Activated CD4-positive, alpha-beta memory T cell treated with anti-CD3 and anti-CD28 coated beads for 36 hours (primary cell): ENCODE results near the gene CDSN. TPM values are rescaled to one million over a fixed set of nuclear protein-coding genes. Genes with fewer than 3 reads are reported as not detected.
A peak's percentile ranks its signal among the peaks of the same experiment; 100 is the strongest.

ENCODE experiments used
- CTCF ChIA-PET: fragments of 350-600 bp; sonication (Branson Sonifier 250); formaldehyde crosslinking; loops from one replicate; lab custom pipeline; 2021; ENCODE audit warnings: antibody characterized with exemption, inconsistent platforms; lab: Charles Lee
- POLR2A ChIA-PET: fragments of 350-600 bp; sonication (Branson Sonifier 250); formaldehyde crosslinking; loops from one replicate; lab custom pipeline; 2021; ENCODE audit warnings: antibody characterized with exemption; lab: Charles Lee
- DNase-seq: peaks from one replicate; pipeline ENCODE4 v3.0.0-alpha.2; 2020
- H3K27ac Mint-ChIP-seq: one replicate; pipeline ENCODE4 v1.8.0; 2021; ENCODE audit warnings: mixed read lengths
- H3K27me3 Mint-ChIP-seq: one replicate; pipeline ENCODE4 v1.8.0; 2021; ENCODE audit warnings: mixed read lengths
- H3K36me3 Mint-ChIP-seq: one replicate; pipeline ENCODE4 v1.8.0; 2021; ENCODE audit warnings: mixed read lengths
- H3K4me1 Mint-ChIP-seq: one replicate; pipeline ENCODE4 v1.8.0; 2021; ENCODE audit warnings: low read depth, mixed read lengths
- H3K4me3 Mint-ChIP-seq: one replicate; pipeline ENCODE4 v1.8.0; 2021; ENCODE audit warnings: mild to moderate bottlenecking, mixed read lengths
- H3K9me3 Mint-ChIP-seq: one replicate; pipeline ENCODE4 v1.8.0; 2021; ENCODE audit warnings: mixed read lengths
- intact Hi-C: fragments of 100-400 bp; cut with micrococcal nuclease; formaldehyde crosslinking; loops from one replicate; pipeline ENCODE4 v1.15.1; 2023
- total RNA-seq, 2 experiments: library from RNA; stranded (reverse); gene quantifications; one replicate each; pipeline ENCODE4 v1.2.3, GENCODE V29; 2021

The CDSN gene
- total RNA-seq, 2 experiments from 2014 or later = not detected

DNA sequence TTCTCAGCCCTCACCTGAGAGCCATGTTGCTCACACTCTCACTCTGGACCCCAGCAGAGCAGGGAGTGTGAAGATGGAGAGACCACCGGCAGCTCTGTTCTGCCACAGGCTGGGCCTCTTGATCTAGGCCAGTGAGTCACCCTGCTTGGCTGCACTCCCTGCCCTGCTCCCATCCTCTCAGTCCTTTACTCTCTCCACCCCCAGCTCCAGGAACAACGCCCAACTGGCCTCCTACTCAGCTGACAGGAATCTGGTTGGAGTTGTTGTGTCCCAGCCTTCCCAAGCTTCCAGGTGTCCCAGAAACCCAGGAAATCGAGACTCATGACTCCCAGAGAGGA lies 5.7 kb downstream of the CDSN start, which contains the start of gene PSORS1C1:
Gene PSORS1C1 (plus strand): TSS at position 260 of the 338 bp plus-strand sequence. CDS start 14,833 bp downstream, outside the sequence.
- H3K27me3 Mint-ChIP-seq = peaks cover 6% of the 10 kb centered on the region
- H3K27ac Mint-ChIP-seq = no peak within 1 kb of the TSS
- intact Hi-C loops = no loop called here
- H3K4me1 Mint-ChIP-seq = peaks cover 2% of the 10 kb centered on the region
- DNase-seq = no peak
- H3K4me3 Mint-ChIP-seq = no peak within 1 kb of the TSS
- ChIA-PET CTCF (interaction anchor here (1.1 to 2.0 kb wide), 3 partner anchors 12 to 35 kb away, joined by 3 to 10 read pairs (median 4); no protein-coding TSS in a partner anchor), POLR2A (no interaction called here)
- no peaks in the 10 kb centered on the region for H3K9me3 Mint-ChIP-seq
- no peaks in the 10 kb centered on the region for H3K36me3 Mint-ChIP-seq

DNA sequence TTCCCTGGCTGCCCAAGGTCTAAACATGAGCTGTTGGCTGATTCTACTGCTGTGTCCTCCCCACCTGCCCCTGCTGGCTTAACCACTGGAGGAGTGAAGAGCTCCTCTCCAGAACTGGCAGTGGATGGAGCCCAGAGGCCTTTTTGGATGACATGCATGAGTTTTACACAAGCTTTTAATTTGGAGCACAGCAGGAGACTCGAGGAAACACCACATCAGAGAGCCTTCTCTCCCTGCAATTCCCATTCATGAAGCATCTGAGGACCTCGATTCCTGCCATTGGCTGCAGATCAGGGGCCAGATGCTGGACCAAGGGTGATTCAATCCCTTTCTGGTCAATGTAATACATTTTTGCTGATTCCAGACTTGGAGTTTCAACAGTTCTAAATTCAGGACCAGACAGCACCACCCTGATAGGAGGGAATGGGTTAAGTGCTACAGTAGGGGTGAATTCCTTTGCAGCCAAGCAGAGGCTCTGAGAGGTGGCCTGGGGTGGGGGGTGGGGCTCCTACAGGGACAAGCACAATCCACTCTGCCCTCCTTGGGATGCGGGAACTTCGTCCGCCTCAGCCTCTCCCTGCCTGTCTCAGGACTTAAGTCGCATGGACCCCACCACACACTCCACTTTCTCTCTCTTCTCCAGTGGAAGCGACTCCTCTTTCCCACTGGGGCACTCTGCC lies 6.2 kb downstream of the CDSN start:
- H3K9me3 Mint-ChIP-seq = no peaks in the 10 kb centered on the region
- DNase-seq = no peak
- H3K36me3 Mint-ChIP-seq = no peaks in the 10 kb centered on the region
- ChIA-PET POLR2A (no interaction called here), CTCF (interaction anchor here (1.7 to 2.0 kb wide), 2 partner anchors 13 to 34 kb away, joined by 4 to 10 read pairs; no protein-coding TSS in a partner anchor)
- intact Hi-C loops = no loop called here
- peaks cover 7% of the 10 kb centered on the region for H3K27me3 Mint-ChIP-seq
- no peak overlapping the region for H3K4me3 Mint-ChIP-seq
- H3K4me1 Mint-ChIP-seq = peaks cover 2% of the 10 kb centered on the region
- no peak overlapping the region for H3K27ac Mint-ChIP-seq

DNA sequence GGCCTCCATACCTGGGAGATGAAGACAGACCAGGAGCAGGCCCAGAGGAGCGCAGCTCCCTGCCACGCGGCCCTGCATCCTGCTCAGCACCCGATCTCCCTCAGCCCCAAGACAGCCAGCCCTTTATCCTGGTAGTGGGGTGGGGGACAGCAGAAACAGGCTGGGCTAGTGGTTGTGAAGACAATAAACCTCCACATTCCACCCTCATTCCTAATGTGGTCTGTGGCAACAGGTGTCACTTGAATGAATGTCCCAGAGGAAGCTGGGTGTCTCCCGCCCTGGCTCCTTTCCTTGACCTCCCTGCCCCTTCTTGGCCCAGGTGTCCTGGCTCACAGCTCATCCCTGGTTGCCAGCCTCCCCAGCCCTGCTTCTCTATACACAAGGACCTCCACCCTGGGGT lies 7.8 kb downstream of the CDSN start, which contains the start of gene C6orf15:
Gene C6orf15 (minus strand): TSS at position 98 of the 400 bp plus-strand sequence. CDS start 20 bp downstream, at position 78.
- Mint-ChIP-seq H3K27ac (no peak within 1 kb of the TSS), H3K27me3 (peaks cover 7% of the 10 kb centered on the region), H3K9me3 (no peaks in the 10 kb centered on the region), H3K36me3 (no peaks in the 10 kb centered on the region), H3K4me3 (no peak within 1 kb of the TSS), H3K4me1 (peaks cover 2% of the 10 kb centered on the region)
- ChIA-PET POLR2A (no interaction called here), CTCF (interaction anchor here (0.9 to 2.0 kb wide), 2 partner anchors 14 to 25 kb away, joined by 4 to 10 read pairs; no protein-coding TSS in a partner anchor)
- intact Hi-C loops = no loop called here
- no peak for DNase-seq

DNA sequence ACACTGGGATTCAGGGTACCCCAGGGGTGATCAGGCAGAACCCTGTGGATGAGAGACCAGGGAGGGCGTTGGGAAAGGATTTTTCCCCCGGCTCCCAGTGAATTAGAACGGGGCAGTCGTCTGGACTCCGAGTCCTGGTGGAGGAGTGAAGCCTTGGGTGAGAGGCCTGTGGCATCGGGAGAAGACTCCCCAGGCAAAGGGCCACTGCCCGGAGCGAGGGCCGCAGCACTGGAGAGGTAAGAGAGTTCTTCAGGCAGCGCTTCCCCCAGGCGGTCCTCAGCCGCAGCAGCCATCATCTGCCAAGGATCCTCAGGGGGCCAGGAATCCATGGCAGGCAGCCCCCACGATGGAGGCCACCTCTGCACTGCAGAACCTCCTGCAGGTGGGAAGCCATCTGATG lies 8.5 kb downstream of the CDSN start:
- H3K9me3 Mint-ChIP-seq = no peaks in the 10 kb centered on the region
- no peak overlapping the region for H3K27ac Mint-ChIP-seq
- H3K4me3 Mint-ChIP-seq = no peak overlapping the region
- POLR2A ChIA-PET = no interaction called here
- H3K4me1 Mint-ChIP-seq = peaks cover 2% of the 10 kb centered on the region
- no peak for DNase-seq
- intact Hi-C loops = no loop called here
- H3K27me3 Mint-ChIP-seq = peaks cover 7% of the 10 kb centered on the region
- no peaks in the 10 kb centered on the region for H3K36me3 Mint-ChIP-seq
- CTCF ChIA-PET = interaction anchor here (1.0 kb wide), 1 partner anchor 24 kb away, joined by 3 read pairs; no protein-coding TSS in a partner anchor

DNA sequence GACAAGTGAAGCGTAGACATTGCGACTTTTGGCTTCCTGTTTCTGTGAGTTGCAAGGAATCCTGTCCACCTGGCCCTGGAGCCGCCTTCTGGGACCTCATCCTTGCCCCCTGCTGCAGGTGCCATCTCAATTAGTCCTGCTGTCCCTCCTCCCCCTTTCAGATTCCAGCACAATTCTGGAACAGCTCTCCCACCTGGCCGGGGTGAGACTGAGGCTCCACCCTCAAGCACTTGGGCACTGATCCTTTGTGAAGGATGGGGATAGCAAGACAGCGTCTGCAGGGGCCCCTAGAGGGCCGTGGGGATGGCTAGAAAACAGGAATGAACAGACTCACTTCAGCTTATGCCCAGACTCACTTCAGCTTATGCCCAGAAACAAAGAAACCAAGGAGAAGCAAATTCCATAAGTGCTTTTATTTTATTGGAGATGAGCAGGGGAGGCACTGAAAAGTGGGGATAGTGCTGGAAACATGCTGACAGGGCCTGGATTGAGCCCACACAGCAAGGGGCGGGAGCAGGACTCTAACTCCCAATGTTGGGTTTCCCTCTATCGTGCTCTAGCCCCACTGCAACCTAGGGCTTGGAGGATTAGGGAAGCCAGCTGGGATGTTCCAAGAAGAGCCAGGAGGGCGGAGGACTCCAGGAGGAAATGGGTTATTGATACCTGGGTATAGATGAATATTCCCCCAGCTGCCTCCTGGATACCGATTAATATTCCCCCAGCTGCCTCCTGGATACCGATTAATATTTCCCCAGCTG lies 9.2 kb downstream of the CDSN start:
- intact Hi-C loops = no loop called here
- CTCF ChIA-PET = interaction anchor here (0.6 to 1.0 kb wide), 2 partner anchors 25 to 81 kb away, joined by 3 read pairs; no protein-coding TSS in a partner anchor
- H3K4me3 Mint-ChIP-seq = no peak overlapping the region

DNA sequence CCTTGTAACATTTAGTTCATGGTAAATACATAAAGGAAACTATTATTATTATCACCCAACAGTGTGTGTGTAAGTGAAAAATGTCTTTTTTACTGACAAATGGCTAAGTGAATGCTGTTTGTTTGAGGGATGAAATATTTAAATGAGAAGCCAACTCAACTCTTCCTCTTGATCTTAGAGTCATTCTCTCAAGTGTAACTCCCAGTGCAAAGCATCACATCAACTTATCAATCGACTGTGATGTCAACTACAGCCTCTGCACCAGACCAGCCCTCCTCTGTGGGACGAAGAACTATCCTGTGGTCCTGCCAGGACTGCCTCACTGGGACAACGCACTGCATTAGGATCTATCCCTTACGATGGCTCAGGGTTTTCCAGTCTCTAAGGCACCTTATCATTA lies 13.2 kb downstream of the CDSN start:
- no peak for DNase-seq
- ChIA-PET POLR2A (no interaction called here), CTCF (no interaction called here)
- Mint-ChIP-seq H3K9me3 (no peaks in the 10 kb centered on the region), H3K27me3 (peaks cover 7% of the 10 kb centered on the region), H3K36me3 (no peaks in the 10 kb centered on the region), H3K4me1 (no peaks in the 10 kb centered on the region), H3K4me3 (no peak overlapping the region), H3K27ac (no peak overlapping the region)
- intact Hi-C loops = no loop called here

More for the DNA sequence above, 9.2 kb downstream of the CDSN start:
- no peak for DNase-seq
- no peaks in the 10 kb centered on the region for H3K36me3 Mint-ChIP-seq
- no peaks in the 10 kb centered on the region for H3K9me3 Mint-ChIP-seq
- no peak overlapping the region for H3K27ac Mint-ChIP-seq
- peaks cover 7% of the 10 kb centered on the region for H3K27me3 Mint-ChIP-seq
- POLR2A ChIA-PET = no interaction called here
- peaks cover 2% of the 10 kb centered on the region for H3K4me1 Mint-ChIP-seq

DNA sequence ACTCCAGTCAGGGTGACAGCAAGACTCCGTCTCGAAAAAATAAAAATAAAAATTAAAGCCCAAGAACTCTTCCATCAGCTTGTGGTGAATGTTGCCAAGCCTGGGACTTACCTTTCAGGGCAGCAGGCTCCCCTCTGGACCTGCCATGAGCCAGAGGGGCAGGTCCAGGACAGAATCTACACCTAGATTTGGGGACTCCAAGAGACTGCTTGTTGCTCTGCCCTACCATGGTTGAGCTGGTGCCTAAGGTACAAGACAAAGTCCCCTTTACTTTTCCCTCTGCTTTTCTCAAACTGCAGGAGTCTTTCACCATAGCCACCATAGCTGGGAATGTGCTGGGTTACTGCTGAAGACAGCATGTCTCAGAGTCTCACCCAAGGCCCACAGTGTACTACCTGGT lies 17.1 kb downstream of the CDSN start:
- ChIA-PET CTCF (interaction anchor here (0.6 to 2.1 kb wide), 3 partner anchors 10 to 23 kb away, joined by 3 to 7 read pairs (median 7); no protein-coding TSS in a partner anchor), POLR2A (interaction anchor here (0.6 kb wide), 1 partner anchor 43 kb away, joined by 3 read pairs; no protein-coding TSS in a partner anchor)
- no peak for DNase-seq
- no peak overlapping the region for H3K27ac Mint-ChIP-seq
- H3K27me3 Mint-ChIP-seq = no peaks in the 10 kb centered on the region
- peaks cover 2% of the 10 kb centered on the region for H3K4me1 Mint-ChIP-seq
- intact Hi-C loops = no loop called here
- H3K36me3 Mint-ChIP-seq = no peaks in the 10 kb centered on the region
- no peaks in the 10 kb centered on the region for H3K9me3 Mint-ChIP-seq
- H3K4me3 Mint-ChIP-seq = no peak overlapping the region

DNA sequence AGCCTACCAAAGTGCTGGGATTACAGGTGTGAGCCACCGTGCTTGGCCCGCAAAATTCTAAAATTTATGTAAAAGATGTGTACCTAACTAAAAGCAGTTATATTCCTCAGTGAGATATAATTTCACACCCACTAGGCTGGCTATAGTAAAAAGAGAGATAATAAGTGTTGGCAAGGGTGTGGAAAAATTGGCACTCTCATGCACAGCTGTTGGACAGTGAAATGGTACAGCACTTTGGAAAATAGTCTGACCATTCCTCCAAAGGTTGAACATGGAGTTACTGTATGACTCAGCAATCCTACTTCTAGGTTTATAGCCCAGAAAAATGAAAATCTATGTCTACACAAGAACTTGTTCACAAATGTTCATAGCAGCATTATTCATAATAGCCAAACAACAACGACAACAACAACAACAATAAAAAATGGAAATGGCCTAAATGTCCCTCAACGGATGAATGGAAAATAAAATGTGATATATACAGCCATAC lies 21.8 kb downstream of the CDSN start:
- intact Hi-C loops = no loop called here
- no peaks in the 10 kb centered on the region for H3K9me3 Mint-ChIP-seq
- CTCF ChIA-PET = interaction anchor here (0.6 to 1.3 kb wide), 3 partner anchors 11 to 183 kb away, joined by 3 to 4 read pairs (median 3); no protein-coding TSS in a partner anchor
- no peaks in the 10 kb centered on the region for H3K27me3 Mint-ChIP-seq
- DNase-seq = no peak
- POLR2A ChIA-PET = no interaction called here
- H3K27ac Mint-ChIP-seq = no peak overlapping the region
- peaks cover 36% of the 10 kb centered on the region for H3K4me1 Mint-ChIP-seq
- no peaks in the 10 kb centered on the region for H3K36me3 Mint-ChIP-seq
- H3K4me3 Mint-ChIP-seq = no peak overlapping the region

DNA sequence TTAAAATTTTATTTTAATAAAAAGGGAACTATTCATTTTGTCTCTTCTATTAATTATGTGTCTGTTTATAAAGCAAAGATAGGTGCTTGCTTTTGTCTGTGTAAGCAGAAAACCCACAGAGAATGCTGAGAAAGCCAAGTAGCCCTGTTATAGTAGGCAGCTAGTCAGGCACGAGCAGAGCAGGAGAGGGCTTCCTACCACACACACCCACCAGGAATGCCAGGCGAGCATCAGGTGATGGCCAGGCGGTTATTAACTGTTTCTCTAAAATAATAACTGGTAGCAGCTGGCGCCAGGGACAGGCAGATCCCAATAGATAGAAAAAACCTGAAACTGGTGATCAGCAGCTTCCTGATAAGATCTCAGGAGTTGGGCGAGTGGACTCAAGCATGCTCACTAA lies 23.6 kb downstream of the CDSN start:
- CTCF ChIA-PET = interaction anchor here (0.5 to 1.8 kb wide), 5 partner anchors 9 to 695 kb away, joined by 3 to 6 read pairs (median 4); partner anchors contain the start of gene VARS2
- Mint-ChIP-seq H3K27ac (no peak overlapping the region), H3K4me1 (peaks cover 41% of the 10 kb centered on the region), H3K36me3 (no peaks in the 10 kb centered on the region), H3K9me3 (no peaks in the 10 kb centered on the region), H3K4me3 (no peak overlapping the region), H3K27me3 (no peaks in the 10 kb centered on the region)
- POLR2A ChIA-PET = no interaction called here
- DNase-seq = no peak
- intact Hi-C loops = no loop called here

DNA sequence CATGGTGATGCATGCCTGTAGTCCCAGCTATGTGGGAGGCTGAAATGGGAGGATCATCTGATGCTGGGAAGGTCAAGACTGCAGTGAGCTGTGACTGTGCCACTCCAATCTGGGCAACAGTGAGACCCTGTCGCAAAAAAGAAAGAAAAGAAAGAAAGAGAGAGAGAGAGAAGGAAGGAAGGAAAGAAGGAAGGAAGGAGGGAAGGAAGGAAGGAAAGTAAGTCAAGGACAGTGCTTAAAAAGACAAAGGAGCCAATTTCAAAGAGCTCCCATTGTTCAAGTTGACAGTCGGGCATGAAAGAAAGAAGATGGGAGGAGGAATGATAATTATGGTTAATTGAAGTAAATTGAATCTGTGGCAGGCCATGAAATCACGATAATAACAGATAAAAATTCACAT lies 24.0 kb downstream of the CDSN start:
- intact Hi-C loops = no loop called here
- CTCF ChIA-PET = interaction anchor here (0.5 to 1.8 kb wide), 6 partner anchors 9 to 694 kb away, joined by 3 to 6 read pairs (median 4); partner anchors contain the start of gene VARS2
- no peaks in the 10 kb centered on the region for H3K9me3 Mint-ChIP-seq
- no peak overlapping the region for H3K27ac Mint-ChIP-seq
- DNase-seq = no peak
- H3K4me1 Mint-ChIP-seq = peaks cover 41% of the 10 kb centered on the region
- no peak overlapping the region for H3K4me3 Mint-ChIP-seq
- POLR2A ChIA-PET = interaction anchor here (0.7 kb wide), 1 partner anchor 327 kb away, joined by 3 read pairs; no protein-coding TSS in a partner anchor
- no peaks in the 10 kb centered on the region for H3K36me3 Mint-ChIP-seq
- H3K27me3 Mint-ChIP-seq = no peaks in the 10 kb centered on the region

DNA sequence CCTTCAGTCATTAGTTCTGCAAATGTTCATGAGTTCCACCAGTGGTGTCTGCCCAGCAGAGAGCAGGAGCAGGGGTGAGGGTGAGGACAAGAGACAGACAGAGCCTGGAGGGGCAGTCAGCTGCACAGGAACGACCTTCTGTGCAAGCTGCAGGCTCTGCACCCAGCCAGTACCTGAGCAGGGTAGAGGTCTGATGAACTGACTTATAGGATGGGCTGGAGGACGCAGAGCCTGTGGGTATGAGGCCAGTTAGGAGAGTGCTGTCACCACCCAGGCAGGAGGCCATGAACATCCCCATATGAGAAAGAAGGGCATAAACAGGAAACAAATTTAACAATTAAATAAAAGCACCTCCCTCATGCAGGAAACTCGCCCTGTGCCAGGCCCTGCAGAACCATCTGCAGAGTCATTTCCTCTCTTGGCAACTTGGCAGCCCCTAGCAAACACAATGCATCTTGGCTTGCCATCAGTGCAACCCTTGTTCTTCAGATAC lies 25.8 kb downstream of the CDSN start:
- intact Hi-C loops = no loop called here
- CTCF ChIA-PET = interaction anchor here (1.3 to 3.4 kb wide), 3 partner anchors 15 to 282 kb away, joined by 3 to 30 read pairs (median 7); no protein-coding TSS in a partner anchor
- no peaks in the 10 kb centered on the region for H3K36me3 Mint-ChIP-seq
- peak overlapping the region; percentile 81 for H3K27ac Mint-ChIP-seq
- no peaks in the 10 kb centered on the region for H3K27me3 Mint-ChIP-seq
- peak; percentile 60 for DNase-seq
- H3K9me3 Mint-ChIP-seq = no peaks in the 10 kb centered on the region
- H3K4me1 Mint-ChIP-seq = peaks cover 41% of the 10 kb centered on the region
- POLR2A ChIA-PET = no interaction called here
- no peak overlapping the region for H3K4me3 Mint-ChIP-seq
